Neural crest cell (in vitro differentiated cells): Measurements from ENCODE around the gene MMP17. TPM values are rescaled to one million over a fixed set of nuclear protein-coding genes. Genes with fewer than 3 reads are reported as not detected.

Source experiments
- DNase-seq: peaks from one replicate; pipeline ENCODE4 v3.0.0; 2021; ENCODE audit warnings: low read depth, mixed read lengths, low spot score
- H3K27ac Mint-ChIP-seq: one replicate; pipeline ENCODE4 v1.8.0; 2021; ENCODE audit warnings: mild to moderate bottlenecking, mixed read lengths; ENCODE audit not compliant: unreplicated experiment
- H3K27me3 Mint-ChIP-seq: 2 replicates; pipeline ENCODE4 v1.8.0; 2021; ENCODE audit warnings: low read depth, mild to moderate bottlenecking, mixed read lengths
- H3K36me3 Mint-ChIP-seq: 2 replicates; pipeline ENCODE4 v1.8.0; 2021; ENCODE audit warnings: low read depth, mild to moderate bottlenecking, mixed read lengths
- H3K4me1 Mint-ChIP-seq: 2 replicates; pipeline ENCODE4 v1.8.0; 2021; ENCODE audit warnings: mixed read lengths
- H3K4me3 Mint-ChIP-seq: one replicate; pipeline ENCODE4 v1.8.0; 2021; ENCODE audit warnings: mild to moderate bottlenecking, mixed read lengths
- H3K9me3 Mint-ChIP-seq: 2 replicates; pipeline ENCODE4 v1.8.0; 2021; ENCODE audit warnings: mixed read lengths
- CTCF ChIP-seq: fragments of 200-600 bp; sonication (generic); conservative IDR thresholded peaks from 2 replicates; pipeline ENCODE4 v1.5.0; 2021; ENCODE audit warnings: antibody characterized with exemption, mild to moderate bottlenecking
- total RNA-seq: library from RNA; stranded (reverse); gene quantifications from 2 replicates; pipeline ENCODE4 v1.2.1, GENCODE V29; 2021

Gene MMP17
- total RNA-seq, 1 donor from 2014 or later, result 90.9 TPM

- no peaks in the 10 kb centered on the region for H3K9me3 Mint-ChIP-seq
- no peak for DNase-seq
- TF ChIP-seq CTCF, result no peak
- no peaks in the 10 kb centered on the region for H3K27me3 Mint-ChIP-seq
- H3K4me1 Mint-ChIP-seq, result no peaks in the 10 kb centered on the region
- H3K36me3 Mint-ChIP-seq, result no peaks in the 10 kb centered on the region
- H3K4me3 Mint-ChIP-seq, result no peak overlapping the region
- H3K27ac Mint-ChIP-seq, result no peak overlapping the region
Observed at GRCh38 chr12:131842169-131842568, 14.0 kb downstream of the MMP17 start.

GRCh38 chr12:131843527-131843926 lies 15.3 kb downstream of the MMP17 start:
- Mint-ChIP-seq H3K27me3 (no peaks in the 10 kb centered on the region), H3K4me1 (no peaks in the 10 kb centered on the region), H3K4me3 (no peak overlapping the region), H3K36me3 (no peaks in the 10 kb centered on the region), H3K27ac (no peak overlapping the region), H3K9me3 (no peaks in the 10 kb centered on the region)
- TF ChIP-seq CTCF, result no peak
- no peak for DNase-seq

- Mint-ChIP-seq H3K9me3 (no peaks in the 10 kb centered on the region), H3K4me3 (no peak overlapping the region), H3K27me3 (no peaks in the 10 kb centered on the region), H3K27ac (peak overlapping the region; percentile 43), H3K4me1 (no peaks in the 10 kb centered on the region), H3K36me3 (no peaks in the 10 kb centered on the region)
- DNase-seq, result no peak
- no peak for TF ChIP-seq CTCF
Observed at GRCh38 chr12:131844140-131844539, 15.9 kb downstream of the MMP17 start.

GRCh38 chr12:131844656-131845055 lies 16.5 kb downstream of the MMP17 start:
- no peak for TF ChIP-seq CTCF
- H3K27ac Mint-ChIP-seq, result no peak overlapping the region
- H3K9me3 Mint-ChIP-seq, result no peaks in the 10 kb centered on the region
- no peak overlapping the region for H3K4me3 Mint-ChIP-seq
- H3K4me1 Mint-ChIP-seq, result no peaks in the 10 kb centered on the region
- no peak for DNase-seq
- H3K27me3 Mint-ChIP-seq, result no peaks in the 10 kb centered on the region
- no peaks in the 10 kb centered on the region for H3K36me3 Mint-ChIP-seq

- no peak for TF ChIP-seq CTCF
- Mint-ChIP-seq H3K27me3 (no peaks in the 10 kb centered on the region), H3K36me3 (no peaks in the 10 kb centered on the region), H3K4me1 (no peaks in the 10 kb centered on the region), H3K27ac (no peak overlapping the region), H3K4me3 (no peak overlapping the region), H3K9me3 (no peaks in the 10 kb centered on the region)
- no peak for DNase-seq
Observed at GRCh38 chr12:131845121-131845520, 16.9 kb downstream of the MMP17 start.

GRCh38 chr12:131847456-131847855 lies 19.3 kb downstream of the MMP17 start:
- H3K36me3 Mint-ChIP-seq, result no peaks in the 10 kb centered on the region
- no peak for TF ChIP-seq CTCF
- DNase-seq, result no peak
- H3K4me3 Mint-ChIP-seq, result no peak overlapping the region
- H3K27me3 Mint-ChIP-seq, result no peaks in the 10 kb centered on the region
- no peaks in the 10 kb centered on the region for H3K4me1 Mint-ChIP-seq
- H3K9me3 Mint-ChIP-seq, result no peaks in the 10 kb centered on the region
- H3K27ac Mint-ChIP-seq, result no peak overlapping the region
